Uterus (tissue), 2 donors: ENCODE results near the gene INCENP.
"Not testable (repeated sequence)": the region's sequence is repeated elsewhere in the genome, so short reads cannot be mapped to it uniquely, and the experiment has no call there.

Experiments used
- CTCF ChIP-seq, 4 experiments: fragments of 200-600 bp in 2 of 4; fragments of 450-650 bp in 2 of 4; sonication (generic) in 2 of 4; IDR thresholded peaks; one replicate each; pipeline ENCODE4 v1.5.1; 2016 to 2019; ENCODE audit warnings: antibody characterized with exemption in 4 of 4, mild to moderate bottlenecking in 2 of 4, moderate library complexity in 1 of 4
- POLR2A ChIP-seq, 2 donors: fragments of 450-650 bp; IDR thresholded peaks; one replicate each; pipeline ENCODE4 v1.6.1; 2016; ENCODE audit warnings: antibody characterized with exemption in 2 of 2, mild to moderate bottlenecking in 1 of 2, moderate library complexity in 1 of 2

DNA sequence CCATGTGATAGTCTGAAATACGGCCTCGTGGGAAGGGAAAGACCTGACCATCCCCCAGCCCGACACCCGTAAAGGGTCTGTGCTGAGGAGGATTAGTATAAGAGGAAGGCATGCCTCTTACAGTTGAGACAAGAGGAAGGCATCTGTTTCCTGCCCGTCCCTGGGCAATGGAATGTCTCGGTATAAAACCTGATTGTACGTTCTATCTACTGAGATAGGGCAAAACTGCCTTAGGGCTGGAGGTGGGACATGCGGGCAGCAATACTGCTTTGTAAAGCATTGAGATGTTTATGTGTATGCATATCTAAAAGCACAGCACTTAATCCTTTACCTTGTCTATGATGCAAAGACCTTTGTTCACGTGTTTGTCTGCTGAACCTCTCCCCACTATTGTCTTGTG, 71.2 kb downstream of the INCENP start:
- not testable (repeated sequence) for TF ChIP-seq CTCF, POLR2A (IDR thresholded peaks at IDR 0.05)
